MM.1S (cell line): Measurements from ENCODE around the gene ANTXR1.

Experiments used
- DNase-seq: peaks from one replicate; pipeline ENCODE4 v3.0.0-alpha.2; 2015
- H2AFZ ChIP-seq: fragments of 300-600 bp; sonication (generic); 2 replicates; pipeline ENCODE4 v1.6.0; 2016; ENCODE audit warnings: antibody characterized with exemption, low read length
- H3F3A ChIP-seq: fragments of 300-600 bp; sonication (generic); 2 replicates; pipeline ENCODE4 v1.6.1; 2016; ENCODE audit warnings: mild to moderate bottlenecking, antibody characterized with exemption, low read length, moderate library complexity, mixed read lengths; ENCODE audit not compliant: insufficient read depth
- H3K27ac ChIP-seq: fragments of 300-600 bp; sonication (generic); 2 replicates; pipeline ENCODE4 v1.5.1; 2016; ENCODE audit warnings: mild to moderate bottlenecking, low read length
- H3K27me3 ChIP-seq: fragments of 300-600 bp; sonication (generic); replicated peaks from 2 replicates; pipeline ENCODE4 v1.6.0; 2016; ENCODE audit warnings: low read length; ENCODE audit not compliant: insufficient read depth
- H3K36me3 ChIP-seq: fragments of 300-600 bp; sonication (generic); replicated peaks from 2 replicates; pipeline ENCODE4 v1.6.1; 2016; ENCODE audit warnings: mild to moderate bottlenecking, low read length, mixed read lengths; ENCODE audit not compliant: insufficient read depth
- H3K4me1 ChIP-seq: fragments of 300-600 bp; sonication (generic); 2 replicates; pipeline ENCODE4 v1.6.1; 2016; ENCODE audit warnings: low read length, mixed read lengths
- H3K4me2 ChIP-seq: fragments of 300-600 bp; sonication (generic); 2 replicates; pipeline ENCODE4 v1.6.0; 2016; ENCODE audit warnings: low read depth, low read length
- H3K4me3 ChIP-seq: fragments of 300-600 bp; sonication (generic); 2 replicates; pipeline ENCODE4 v1.5.1; 2016; ENCODE audit warnings: low read length, mixed read lengths
- H3K79me2 ChIP-seq: fragments of 300-600 bp; sonication (generic); 2 replicates; pipeline ENCODE4 v1.6.1; 2016; ENCODE audit warnings: mixed run types, low read length, mixed read lengths
- H3K9ac ChIP-seq: fragments of 300-600 bp; sonication (generic); 2 replicates; pipeline ENCODE4 v1.6.1; 2016; ENCODE audit warnings: low read length, mixed read lengths
- H3K9me2 ChIP-seq: fragments of 300-600 bp; sonication (generic); replicated peaks from 2 replicates; pipeline ENCODE4 v1.6.1; 2016; ENCODE audit warnings: mild to moderate bottlenecking, low read length, mixed read lengths; ENCODE audit not compliant: insufficient read depth
- H3K9me3 ChIP-seq: fragments of 300-600 bp; sonication (generic); replicated peaks from 2 replicates; pipeline ENCODE4 v1.6.1; 2016; ENCODE audit warnings: mild to moderate bottlenecking, low read length, mixed read lengths; ENCODE audit not compliant: insufficient read depth
- H4K20me1 ChIP-seq: fragments of 300-600 bp; sonication (generic); 2 replicates; pipeline ENCODE4 v1.6.1; 2016; ENCODE audit warnings: mild to moderate bottlenecking, low read length, moderate library complexity, mixed read lengths; ENCODE audit not compliant: insufficient read depth
- CTCF ChIP-seq: fragments of 300-600 bp; sonication (generic); IDR thresholded peaks from 2 replicates; pipeline ENCODE4 v1.5.1; 2016; ENCODE audit warnings: antibody characterized with exemption, low read length, mixed read lengths
- EZH2 ChIP-seq: fragments of 300-600 bp; sonication (generic); optimal IDR thresholded peaks from 2 replicates; pipeline ENCODE3; 2017; ENCODE audit warnings: low read depth, mild to moderate bottlenecking, antibody characterized with exemption, low read length, mixed read lengths
- EZH2phosphoT487 ChIP-seq: fragments of 300-600 bp; sonication (generic); IDR thresholded peaks from 2 replicates; pipeline ENCODE4 v1.6.1; 2018; ENCODE audit warnings: antibody characterized with exemption, low read length

The ANTXR1 gene

GRCh38 chr2:69075486-69075885 lies 62.5 kb downstream of the ANTXR1 start:
- Histone ChIP-seq H3K4me3 (no peak overlapping the region), H3K9me3 (no peaks in the 10 kb centered on the region), H3K36me3 (no peaks in the 10 kb centered on the region), H2AFZ (no peak overlapping the region), H4K20me1 (no peaks in the 10 kb centered on the region), H3K4me1 (no peaks in the 10 kb centered on the region), H3K9ac (no peak overlapping the region), H3K27me3 (no peaks in the 10 kb centered on the region), H3F3A (no peaks in the 10 kb centered on the region), H3K79me2 (no peaks in the 10 kb centered on the region), H3K4me2 (no peak overlapping the region), H3K9me2 (no peaks in the 10 kb centered on the region), H3K27ac (no peak overlapping the region)
- TF ChIP-seq CTCF = no peak
- no peak for TF ChIP-seq EZH2
- no peak for TF ChIP-seq EZH2phosphoT487
- DNase-seq = no peak

GRCh38 chr2:69076601-69077000 lies 63.6 kb downstream of the ANTXR1 start:
- H4K20me1 ChIP-seq = no peaks in the 10 kb centered on the region
- H3K9me2 ChIP-seq = no peaks in the 10 kb centered on the region
- H3K4me2 ChIP-seq = no peak overlapping the region
- TF ChIP-seq EZH2phosphoT487 = no peak
- TF ChIP-seq EZH2 = no peak
- no peak for TF ChIP-seq CTCF
- no peaks in the 10 kb centered on the region for H3K9me3 ChIP-seq
- no peak for DNase-seq
- H3K9ac ChIP-seq = no peak overlapping the region
- H2AFZ ChIP-seq = no peak overlapping the region
- H3F3A ChIP-seq = no peaks in the 10 kb centered on the region
- H3K4me1 ChIP-seq = no peaks in the 10 kb centered on the region
- no peaks in the 10 kb centered on the region for H3K36me3 ChIP-seq
- H3K27me3 ChIP-seq = no peaks in the 10 kb centered on the region
- H3K27ac ChIP-seq = no peak overlapping the region
- no peaks in the 10 kb centered on the region for H3K79me2 ChIP-seq
- H3K4me3 ChIP-seq = no peak overlapping the region

GRCh38 chr2:69077252-69077950 lies 64.4 kb downstream of the ANTXR1 start:
- H3K36me3 ChIP-seq = no peaks in the 10 kb centered on the region
- no peaks in the 10 kb centered on the region for H3F3A ChIP-seq

More at GRCh38 chr2:69077252-69077950, 64.4 kb downstream of the ANTXR1 start:
- Histone ChIP-seq H3K9ac (no peak overlapping the region), H4K20me1 (no peaks in the 10 kb centered on the region), H3K4me3 (no peak overlapping the region), H2AFZ (no peak overlapping the region), H3K79me2 (no peaks in the 10 kb centered on the region), H3K27ac (no peak overlapping the region), H3K27me3 (no peaks in the 10 kb centered on the region), H3K4me2 (no peak overlapping the region), H3K9me3 (no peaks in the 10 kb centered on the region), H3K9me2 (no peaks in the 10 kb centered on the region), H3K4me1 (no peaks in the 10 kb centered on the region)
- DNase-seq = no peak
- no peak for TF ChIP-seq EZH2phosphoT487
- no peak for TF ChIP-seq CTCF
- no peak for TF ChIP-seq EZH2
